ENCODE measurements around the gene ACBD4. TPM values are rescaled to one million over a fixed set of nuclear protein-coding genes. Genes with fewer than 3 reads are reported as not detected.

ACBD4 gene
- total and polyA plus RNA-seq, 2 of the 13 experiments (the other 11 are each of a cell fraction or from before 2014, with no cell fraction given) = 16.1 to 26.9 TPM

DNA sequence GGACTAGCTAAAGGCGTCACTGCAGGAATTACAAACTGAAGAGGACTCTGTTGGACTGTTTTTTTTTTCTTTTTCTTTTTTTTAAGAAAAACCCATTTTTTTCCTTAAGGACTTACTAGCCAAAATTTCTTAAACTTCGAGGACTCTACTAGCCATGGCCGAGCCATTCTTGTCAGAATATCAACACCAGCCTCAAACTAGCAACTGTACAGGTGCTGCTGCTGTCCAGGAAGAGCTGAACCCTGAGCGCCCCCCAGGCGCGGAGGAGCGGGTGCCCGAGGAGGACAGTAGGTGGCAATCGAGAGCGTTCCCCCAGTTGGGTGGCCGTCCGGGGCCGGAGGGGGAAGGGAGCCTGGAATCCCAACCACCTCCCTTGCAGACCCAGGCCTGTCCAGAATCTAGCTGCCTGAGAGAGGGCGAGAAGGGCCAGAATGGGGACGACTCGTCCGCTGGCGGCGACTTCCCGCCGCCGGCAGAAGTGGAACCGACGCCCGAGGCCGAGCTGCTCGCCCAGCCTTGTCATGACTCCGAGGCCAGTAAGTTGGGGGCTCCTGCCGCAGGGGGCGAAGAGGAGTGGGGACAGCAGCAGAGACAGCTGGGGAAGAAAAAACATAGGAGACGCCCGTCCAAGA, 13.7 kb downstream of the ACBD4 start (continued):
- TF ChIP-seq NAIF1 (CRISPR knock-in tag; IDR thresholded peaks at IDR 0.05; ENCODE audit: borderline replicate concordance) (no peak), ZNF605 (CRISPR knock-in tag; IDR thresholded peaks at IDR 0.05) (no peak; the same call in 1 of the 2 replicates), ZFP36L2 (CRISPR knock-in tag; IDR thresholded peaks at IDR 0.05) (no peak), TEAD2 (CRISPR knock-in tag; IDR thresholded peaks at IDR 0.05) (no peak), SCMH1 (CRISPR knock-in tag; IDR thresholded peaks at IDR 0.05; ENCODE audit: borderline replicate concordance) (no peak), STAG1 (CRISPR knock-in tag; IDR thresholded peaks at IDR 0.05) (peak; percentile 77), SNAPC2 (CRISPR knock-in tag; IDR thresholded peaks at IDR 0.05) (no peak), MAFK (conservative IDR thresholded peaks at IDR 0.05 in 1 of 2, IDR thresholded peaks at IDR 0.05 in 1 of 2; ENCODE audit: low read length in 2 of 2) (no peak), ZNF75D (CRISPR knock-in tag; IDR thresholded peaks at IDR 0.05; ENCODE audit: borderline replicate concordance) (no peak), HOXD1 (CRISPR knock-in tag; IDR thresholded peaks at IDR 0.05) (peak; percentile 92), DR1 (CRISPR knock-in tag; IDR thresholded peaks at IDR 0.05) (no peak), ZNF367 (CRISPR knock-in tag; IDR thresholded peaks at IDR 0.05; ENCODE audit: borderline replicate concordance) (no peak), RAD21 (CRISPR knock-in tag; IDR thresholded peaks at IDR 0.05) (peak; percentile 94), ZNF263 (CRISPR knock-in tag; IDR thresholded peaks at IDR 0.05) (no peak; the same call in 1 of the 2 replicates), NCOA1 (CRISPR knock-in tag; IDR thresholded peaks at IDR 0.05) (no peak), KMT2A (CRISPR knock-in tag; IDR thresholded peaks at IDR 0.05) (no peak; the same call in 1 of the 2 replicates), ZNF703 (CRISPR knock-in tag; IDR thresholded peaks at IDR 0.05; ENCODE audit: borderline replicate concordance) (no peak), ZSCAN9 (CRISPR knock-in tag; IDR thresholded peaks at IDR 0.05; ENCODE audit: borderline replicate concordance) (peak; percentile 72), ZNF615 (CRISPR knock-in tag; IDR thresholded peaks at IDR 0.05; ENCODE audit: borderline replicate concordance) (no peak; the same call in 1 of the 2 replicates), MEF2D (CRISPR knock-in tag; IDR thresholded peaks at IDR 0.05) (no peak)
- TF ChIP-seq, protein P1, sequence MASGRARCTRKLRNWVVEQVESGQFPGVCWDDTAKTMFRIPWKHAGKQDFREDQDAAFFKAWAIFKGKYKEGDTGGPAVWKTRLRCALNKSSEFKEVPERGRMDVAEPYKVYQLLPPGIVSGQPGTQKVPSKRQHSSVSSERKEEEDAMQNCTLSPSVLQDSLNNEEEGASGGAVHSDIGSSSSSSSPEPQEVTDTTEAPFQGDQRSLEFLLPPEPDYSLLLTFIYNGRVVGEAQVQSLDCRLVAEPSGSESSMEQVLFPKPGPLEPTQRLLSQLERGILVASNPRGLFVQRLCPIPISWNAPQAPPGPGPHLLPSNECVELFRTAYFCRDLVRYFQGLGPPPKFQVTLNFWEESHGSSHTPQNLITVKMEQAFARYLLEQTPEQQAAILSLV (CRISPR knock-in tag; IDR thresholded peaks at IDR 0.05; ENCODE audit: borderline replicate concordance) = peak; percentile 7; the same call in 1 of the 2 replicates
- TF ChIP-seq, protein P2, sequence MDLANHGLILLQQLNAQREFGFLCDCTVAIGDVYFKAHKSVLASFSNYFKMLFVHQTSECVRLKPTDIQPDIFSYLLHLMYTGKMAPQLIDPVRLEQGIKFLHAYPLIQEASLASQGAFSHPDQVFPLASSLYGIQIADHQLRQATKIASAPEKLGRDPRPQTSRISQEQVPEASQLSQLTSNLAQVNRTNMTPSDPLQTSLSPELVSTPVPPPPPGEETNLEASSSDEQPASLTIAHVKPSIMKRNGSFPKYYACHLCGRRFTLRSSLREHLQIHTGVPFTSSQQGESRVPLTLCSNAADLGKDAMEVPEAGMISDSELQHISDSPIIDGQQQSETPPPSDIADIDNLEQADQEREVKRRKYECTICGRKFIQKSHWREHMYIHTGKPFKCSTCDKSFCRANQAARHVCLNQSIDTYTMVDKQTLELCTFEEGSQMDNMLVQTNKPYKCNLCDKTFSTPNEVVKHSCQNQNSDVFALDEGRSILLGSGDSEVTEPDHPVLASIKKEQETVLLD (CRISPR knock-in tag; IDR thresholded peaks at IDR 0.05; ENCODE audit: low read depth) = 0 out of 2 replicates have a peak, but pooled peaks have one; percentile 6
- TF ChIP-seq, protein P3, sequence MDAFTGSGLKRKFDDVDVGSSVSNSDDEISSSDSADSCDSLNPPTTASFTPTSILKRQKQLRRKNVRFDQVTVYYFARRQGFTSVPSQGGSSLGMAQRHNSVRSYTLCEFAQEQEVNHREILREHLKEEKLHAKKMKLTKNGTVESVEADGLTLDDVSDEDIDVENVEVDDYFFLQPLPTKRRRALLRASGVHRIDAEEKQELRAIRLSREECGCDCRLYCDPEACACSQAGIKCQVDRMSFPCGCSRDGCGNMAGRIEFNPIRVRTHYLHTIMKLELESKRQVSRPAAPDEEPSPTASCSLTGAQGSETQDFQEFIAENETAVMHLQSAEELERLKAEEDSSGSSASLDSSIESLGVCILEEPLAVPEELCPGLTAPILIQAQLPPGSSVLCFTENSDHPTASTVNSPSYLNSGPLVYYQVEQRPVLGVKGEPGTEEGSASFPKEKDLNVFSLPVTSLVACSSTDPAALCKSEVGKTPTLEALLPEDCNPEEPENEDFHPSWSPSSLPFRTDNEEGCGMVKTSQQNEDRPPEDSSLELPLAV (CRISPR knock-in tag; conservative IDR thresholded peaks at IDR 0.05; ENCODE audit: low read depth) = 0 out of 2 replicates have a peak, but pooled peaks have one; percentile 53
- TF ChIP-seq, protein P4, sequence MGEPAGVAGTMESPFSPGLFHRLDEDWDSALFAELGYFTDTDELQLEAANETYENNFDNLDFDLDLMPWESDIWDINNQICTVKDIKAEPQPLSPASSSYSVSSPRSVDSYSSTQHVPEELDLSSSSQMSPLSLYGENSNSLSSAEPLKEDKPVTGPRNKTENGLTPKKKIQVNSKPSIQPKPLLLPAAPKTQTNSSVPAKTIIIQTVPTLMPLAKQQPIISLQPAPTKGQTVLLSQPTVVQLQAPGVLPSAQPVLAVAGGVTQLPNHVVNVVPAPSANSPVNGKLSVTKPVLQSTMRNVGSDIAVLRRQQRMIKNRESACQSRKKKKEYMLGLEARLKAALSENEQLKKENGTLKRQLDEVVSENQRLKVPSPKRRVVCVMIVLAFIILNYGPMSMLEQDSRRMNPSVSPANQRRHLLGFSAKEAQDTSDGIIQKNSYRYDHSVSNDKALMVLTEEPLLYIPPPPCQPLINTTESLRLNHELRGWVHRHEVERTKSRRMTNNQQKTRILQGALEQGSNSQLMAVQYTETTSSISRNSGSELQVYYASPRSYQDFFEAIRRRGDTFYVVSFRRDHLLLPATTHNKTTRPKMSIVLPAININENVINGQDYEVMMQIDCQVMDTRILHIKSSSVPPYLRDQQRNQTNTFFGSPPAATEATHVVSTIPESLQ (CRISPR knock-in tag; conservative IDR thresholded peaks at IDR 0.05) = 0 out of 2 replicates have a peak, but pooled peaks have one; percentile 26
- TF ChIP-seq, protein P5, sequence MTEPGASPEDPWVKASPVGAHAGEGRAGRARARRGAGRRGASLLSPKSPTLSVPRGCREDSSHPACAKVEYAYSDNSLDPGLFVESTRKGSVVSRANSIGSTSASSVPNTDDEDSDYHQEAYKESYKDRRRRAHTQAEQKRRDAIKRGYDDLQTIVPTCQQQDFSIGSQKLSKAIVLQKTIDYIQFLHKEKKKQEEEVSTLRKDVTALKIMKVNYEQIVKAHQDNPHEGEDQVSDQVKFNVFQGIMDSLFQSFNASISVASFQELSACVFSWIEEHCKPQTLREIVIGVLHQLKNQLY (CRISPR knock-in tag; IDR thresholded peaks at IDR 0.05) = 0 out of 2 replicates have a peak, but pooled peaks have one; percentile 18
